H9 (cell line): ENCODE results near the gene SLC27A1. TPM values are rescaled to one million over a fixed set of nuclear protein-coding genes. Genes with fewer than 3 reads are reported as not detected.

ENCODE experiments used
- DNase-seq: peaks from one replicate; pipeline ENCODE4 v3.0.0-alpha.2; 2017
- H2AFZ ChIP-seq: one replicate; pipeline ENCODE4 v1.6.1; 2013; ENCODE audit warnings: mild to moderate bottlenecking, low read length, control low read depth, moderate library complexity
- H2AK5ac ChIP-seq: 2 replicates; pipeline ENCODE4 v1.6.1; 2013; ENCODE audit warnings: low read length, control low read depth, mixed read lengths; ENCODE audit not compliant: insufficient read length
- H2BK120ac ChIP-seq: one replicate; pipeline ENCODE4 v1.6.1; 2013; ENCODE audit warnings: low read depth, mild to moderate bottlenecking, low read length, control low read depth, inconsistent platforms; ENCODE audit not compliant: poor library complexity, severe bottlenecking
- H2BK12ac ChIP-seq: 2 replicates; pipeline ENCODE4 v1.6.1; 2013; ENCODE audit warnings: low read length, control low read depth, mixed read lengths, low read depth; ENCODE audit not compliant: insufficient read length
- H2BK15ac ChIP-seq: 2 replicates; pipeline ENCODE4 v1.6.1; 2013; ENCODE audit warnings: low read depth, low read length, control low read depth
- H2BK20ac ChIP-seq: one replicate; pipeline ENCODE4 v1.6.1; 2013; ENCODE audit warnings: low read depth, mild to moderate bottlenecking, low read length, control low read depth, inconsistent platforms; ENCODE audit not compliant: poor library complexity, severe bottlenecking
- H2BK5ac ChIP-seq: 2 replicates; pipeline ENCODE4 v1.6.1; 2013; ENCODE audit warnings: low read length, control low read depth, mixed read lengths; ENCODE audit not compliant: insufficient read length
- H3K14ac ChIP-seq: 2 replicates; pipeline ENCODE4 v1.6.1; 2013; ENCODE audit warnings: low read length, control low read depth; ENCODE audit not compliant: insufficient read depth
- H3K18ac ChIP-seq: 2 replicates; pipeline ENCODE4 v1.6.1; 2013; ENCODE audit warnings: low read depth, mild to moderate bottlenecking, mixed read lengths, low read length, control low read depth; ENCODE audit not compliant: insufficient read length
- H3K23ac ChIP-seq: 2 replicates; pipeline ENCODE4 v1.6.1; 2013; ENCODE audit warnings: low read length, control low read depth, mixed read lengths, low read depth; ENCODE audit not compliant: insufficient read length
- H3K23me2 ChIP-seq: 2 replicates; pipeline ENCODE4 v1.6.1; 2013; ENCODE audit warnings: low read depth, mild to moderate bottlenecking, mixed read lengths, low read length, control low read depth; ENCODE audit not compliant: insufficient read length, poor library complexity, severe bottlenecking
- H3K27ac ChIP-seq: 2 replicates; pipeline ENCODE4 v1.5.1; 2013; ENCODE audit warnings: low read length, control low read depth, mixed read lengths, low read depth; ENCODE audit not compliant: insufficient read length
- H3K27me3 ChIP-seq: 2 replicates; pipeline ENCODE4 v1.6.1; 2013; ENCODE audit warnings: low read length, control low read depth, inconsistent platforms; ENCODE audit not compliant: insufficient read depth
- H3K4ac ChIP-seq: 2 replicates; pipeline ENCODE4 v1.6.1; 2013; ENCODE audit warnings: low read depth, mild to moderate bottlenecking, control low read depth, inconsistent platforms, low read length, moderate library complexity
- H3K4me1 ChIP-seq: 2 replicates; pipeline ENCODE4 v1.6.1; 2013; ENCODE audit warnings: low read length, control low read depth, inconsistent platforms; ENCODE audit not compliant: insufficient read depth
- H3K4me2 ChIP-seq: 2 replicates; pipeline ENCODE4 v1.6.1; 2013; ENCODE audit warnings: low read length, control low read depth, mixed read lengths; ENCODE audit not compliant: insufficient read length, insufficient read depth
- H3K56ac ChIP-seq: 2 replicates; pipeline ENCODE4 v1.6.1; 2013; ENCODE audit warnings: low read depth, mild to moderate bottlenecking, mixed read lengths, low read length, control low read depth; ENCODE audit not compliant: insufficient read length
- H3K79me1 ChIP-seq: 2 replicates; pipeline ENCODE4 v1.6.1; 2013; ENCODE audit warnings: low read depth, mild to moderate bottlenecking, moderate library complexity, low read length, control low read depth, inconsistent platforms; ENCODE audit not compliant: insufficient read depth, poor library complexity, severe bottlenecking
- H3K79me2 ChIP-seq: 2 replicates; pipeline ENCODE4 v1.6.1; 2013; ENCODE audit warnings: low read length, control low read depth, inconsistent platforms; ENCODE audit not compliant: insufficient read depth
- H3K9ac ChIP-seq: 2 replicates; pipeline ENCODE4 v1.6.1; 2013; ENCODE audit warnings: low read length, control low read depth, mixed read lengths; ENCODE audit not compliant: insufficient read length; ENCODE audit errors: extremely low read depth
- H3K9me3 ChIP-seq: one replicate; pipeline ENCODE4 v1.6.1; 2013; ENCODE audit warnings: low read depth, low read length, inconsistent platforms; ENCODE audit not compliant: control insufficient read depth
- H3T11ph ChIP-seq: one replicate; pipeline ENCODE4 v1.6.1; 2013; ENCODE audit warnings: mild to moderate bottlenecking, low read length, control low read depth, inconsistent platforms
- H4K20me1 ChIP-seq: one replicate; pipeline ENCODE4 v1.6.1; 2013; ENCODE audit not compliant: control insufficient read depth, insufficient read length, insufficient read depth
- H4K5ac ChIP-seq: 2 replicates; pipeline ENCODE4 v1.6.1; 2013; ENCODE audit warnings: low read depth, mild to moderate bottlenecking, mixed read lengths, low read length, control low read depth; ENCODE audit not compliant: insufficient read length
- H4K8ac ChIP-seq: replicated peaks from 2 replicates; pipeline ENCODE4 v1.6.1; 2013; ENCODE audit warnings: low read length, control low read depth, mixed read lengths, low read depth; ENCODE audit not compliant: insufficient read length
- H4K91ac ChIP-seq: 2 replicates; pipeline ENCODE4 v1.6.1; 2013; ENCODE audit warnings: low read depth, mild to moderate bottlenecking, moderate library complexity, mixed read lengths, low read length, control low read depth; ENCODE audit not compliant: insufficient read length
- H3K27ac Mint-ChIP-seq, 3 experiments: 2 replicates in 2 of 3; 3 replicates in 1 of 3; pipeline ENCODE4 v1.8.0; 2020 to 2021; ENCODE audit warnings: mixed read lengths in 3 of 3, mild to moderate bottlenecking in 1 of 3, moderate library complexity in 1 of 3
- H3K27me3 Mint-ChIP-seq: 2 replicates; pipeline ENCODE4 v1.8.0; 2021; ENCODE audit warnings: low read depth, mild to moderate bottlenecking, moderate library complexity, mixed read lengths
- H3K36me3 Mint-ChIP-seq, 3 experiments: 2 replicates in 2 of 3; 3 replicates in 1 of 3; pipeline ENCODE4 v1.8.0; 2020 to 2021; ENCODE audit warnings: low read depth in 3 of 3, mixed read lengths in 3 of 3; ENCODE audit not compliant: insufficient read depth in 1 of 3
- H3K4me1 Mint-ChIP-seq, 2 experiments: 2 replicates each; pipeline ENCODE4 v1.8.0; 2020; ENCODE audit warnings: mixed read lengths in 2 of 2
- H3K4me3 Mint-ChIP-seq, 2 experiments: 2 replicates in 1 of 2; 3 replicates in 1 of 2; pipeline ENCODE4 v1.8.0; 2020 to 2021; ENCODE audit warnings: mild to moderate bottlenecking in 2 of 2, mixed read lengths in 2 of 2, moderate library complexity in 1 of 2
- H3K9me3 Mint-ChIP-seq, 2 experiments: 2 replicates in 1 of 2; 3 replicates in 1 of 2; pipeline ENCODE4 v1.8.0; 2020; ENCODE audit warnings: mild to moderate bottlenecking in 2 of 2, mixed read lengths in 2 of 2, moderate library complexity in 1 of 2
- WGBS: extraction: QIAGEN DNeasy Blood & Tissue Kit; methylation state at CpG from one replicate; pipeline ENCODE4 v1.1.7; 2013; ENCODE audit warnings: missing lambda C conversion rate, low lambda C conversion rate, mixed read lengths; ENCODE audit not compliant: insufficient read length; ENCODE audit errors: extremely low coverage; 5-methylcytosine and 5-hydroxymethylcytosine counted together
- total RNA-seq: library from RNA; stranded (reverse); gene quantifications from 2 replicates; pipeline ENCODE4 v1.2.1, GENCODE V29; 2021
- TF ChIP-seq, protein P1 (sequence below): fragments of 200-600 bp; sonication (generic); conservative IDR thresholded peaks from 3 replicates; pipeline ENCODE4 v1.8.0; 2021; ENCODE audit warnings: antibody characterized with exemption, mild to moderate bottlenecking

The SLC27A1 gene
- total RNA-seq, 1 experiment from 2014 or later = 6.4 TPM

DNA sequence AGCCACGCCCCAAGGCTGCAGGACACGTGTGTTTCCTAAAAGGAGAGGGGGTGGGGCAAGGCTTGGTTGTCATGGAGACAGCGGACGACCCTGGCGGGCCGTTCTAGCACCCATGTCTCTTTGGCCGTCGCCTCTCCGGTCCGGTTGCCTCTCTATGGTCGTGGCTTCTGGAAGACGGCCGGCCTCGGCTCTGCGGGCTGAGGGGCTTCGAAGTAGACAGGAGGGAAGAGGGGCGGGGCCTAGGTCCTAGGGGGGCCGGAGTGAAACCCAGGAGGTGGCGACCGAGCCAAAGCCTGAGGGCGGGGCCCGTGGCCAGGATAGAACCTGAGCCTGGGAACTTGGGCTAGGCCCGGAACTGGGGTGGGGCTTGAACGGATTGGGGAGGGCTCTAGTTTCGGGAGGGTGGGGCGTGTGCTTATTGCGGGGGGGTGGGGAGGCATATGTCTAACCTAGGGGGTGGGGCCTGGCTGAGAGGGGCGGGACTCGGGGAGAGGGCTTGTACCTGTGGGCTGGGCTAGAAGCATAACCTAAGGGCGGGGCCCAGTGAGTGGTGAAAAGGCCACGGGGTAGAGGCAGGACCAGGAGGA is 750 bp upstream of the SLC27A1 start:
- no peak overlapping the region for H3K56ac ChIP-seq
- H4K5ac ChIP-seq = no peak overlapping the region
- peaks cover 17% of the 10 kb centered on the region for H3K23me2 ChIP-seq
- no peak overlapping the region for H2BK120ac ChIP-seq
- Mint-ChIP-seq H3K36me3 (no peaks in the 10 kb centered on the region; a peak in 1 of 7 replicates), H3K4me1 (peaks cover 19 to 28% of the 10 kb centered on the region in 2 experiments), H3K27ac (peak overlapping the region; percentile 97 to 99 (median 98)), H3K4me3 (peak overlapping the region; percentile 87 to 95), H3K27me3 (peaks cover 41% of the 10 kb centered on the region), H3K9me3 (no peaks in the 10 kb centered on the region; a peak in 2 of 5 replicates)
- no peak overlapping the region for H3T11ph ChIP-seq
- no peaks in the 10 kb centered on the region for H3K9me3 ChIP-seq
- DNase-seq = peak; percentile 97
- H3K79me2 ChIP-seq = no peaks in the 10 kb centered on the region
- no peak overlapping the region for H2AK5ac ChIP-seq
- H3K79me1 ChIP-seq = no peaks in the 10 kb centered on the region
- no peak overlapping the region for H2BK20ac ChIP-seq
- no peak overlapping the region for H3K14ac ChIP-seq
- TF ChIP-seq, protein P1, sequence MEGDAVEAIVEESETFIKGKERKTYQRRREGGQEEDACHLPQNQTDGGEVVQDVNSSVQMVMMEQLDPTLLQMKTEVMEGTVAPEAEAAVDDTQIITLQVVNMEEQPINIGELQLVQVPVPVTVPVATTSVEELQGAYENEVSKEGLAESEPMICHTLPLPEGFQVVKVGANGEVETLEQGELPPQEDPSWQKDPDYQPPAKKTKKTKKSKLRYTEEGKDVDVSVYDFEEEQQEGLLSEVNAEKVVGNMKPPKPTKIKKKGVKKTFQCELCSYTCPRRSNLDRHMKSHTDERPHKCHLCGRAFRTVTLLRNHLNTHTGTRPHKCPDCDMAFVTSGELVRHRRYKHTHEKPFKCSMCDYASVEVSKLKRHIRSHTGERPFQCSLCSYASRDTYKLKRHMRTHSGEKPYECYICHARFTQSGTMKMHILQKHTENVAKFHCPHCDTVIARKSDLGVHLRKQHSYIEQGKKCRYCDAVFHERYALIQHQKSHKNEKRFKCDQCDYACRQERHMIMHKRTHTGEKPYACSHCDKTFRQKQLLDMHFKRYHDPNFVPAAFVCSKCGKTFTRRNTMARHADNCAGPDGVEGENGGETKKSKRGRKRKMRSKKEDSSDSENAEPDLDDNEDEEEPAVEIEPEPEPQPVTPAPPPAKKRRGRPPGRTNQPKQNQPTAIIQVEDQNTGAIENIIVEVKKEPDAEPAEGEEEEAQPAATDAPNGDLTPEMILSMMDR = no peak
- H4K8ac ChIP-seq = no peak overlapping the region
- H2BK15ac ChIP-seq = no peak overlapping the region
- no peaks in the 10 kb centered on the region for H3K4me1 ChIP-seq
- WGBS = no CpG with 5 or more reads among the region's 31 CpGs
- no peak overlapping the region for H4K91ac ChIP-seq
- no peak overlapping the region for H2BK12ac ChIP-seq
- H3K27ac ChIP-seq = no peak overlapping the region
- no peak overlapping the region for H3K4ac ChIP-seq
- H2BK5ac ChIP-seq = no peak overlapping the region
- H3K18ac ChIP-seq = no peak overlapping the region
- peak overlapping the region; percentile 90 for H2AFZ ChIP-seq
- no peak overlapping the region for H3K9ac ChIP-seq
- H3K4me2 ChIP-seq = peak overlapping the region; percentile 75
- H4K20me1 ChIP-seq = no peaks in the 10 kb centered on the region
- H3K27me3 ChIP-seq = peaks cover 5% of the 10 kb centered on the region; the same call in 1 of the 2 replicates
- H3K23ac ChIP-seq = no peak overlapping the region
